IMR-90 (cell line): ENCODE measurements around the gene MED26. TPM values are rescaled to one million over a fixed set of nuclear protein-coding genes. Genes with fewer than 3 reads are reported as not detected.

Experiments used
- ATAC-seq: fragments of 200-7000 bp; cut with Tn5 transposase; 2 replicates; pipeline ENCODE4 v1.9.1; 2020; ENCODE audit warnings: low read depth, mild to moderate bottlenecking, moderate library complexity
- BruUV-seq: library from RNA; stranded (reverse); fragments of 400-500 nt; replicated peaks from 2 replicates; lab custom pipeline; 2021; lab: Mats Ljungman, UMichigan
- CTCF ChIA-PET: fragments of 300-600 bp; formaldehyde crosslinking; extraction: SDS; loops from one replicate; lab custom pipeline; 2021; ENCODE audit warnings: antibody characterized with exemption; lab: Yijun Ruan, JAX
- POLR2A ChIA-PET: fragments of 300-600 bp; sonication (Branson Sonifier 250); formaldehyde crosslinking; loops from one replicate; lab custom pipeline; 2022; ENCODE audit warnings: antibody characterized with exemption; ENCODE audit not compliant: unreplicated experiment; lab: Charles Lee
- DNase-seq: peaks from one replicate; pipeline ENCODE4 v3.0.0; 2013
- H2AFZ ChIP-seq: replicated peaks from 2 replicates; pipeline ENCODE3; 2013; ENCODE audit warnings: low read length, mild to moderate bottlenecking; ENCODE audit not compliant: poor library complexity
- H2AK5ac ChIP-seq: 2 replicates; pipeline ENCODE4 v1.6.1; 2013; ENCODE audit warnings: low read depth, low read length, inconsistent platforms
- H2AK9ac ChIP-seq: replicated peaks from 2 replicates; pipeline ENCODE3; 2013; ENCODE audit warnings: mild to moderate bottlenecking, low read depth, low read length, moderate library complexity; ENCODE audit not compliant: poor library complexity
- H2BK120ac ChIP-seq: 2 replicates; pipeline ENCODE4 v1.6.1; 2013; ENCODE audit warnings: low read depth, low read length, inconsistent platforms
- H2BK15ac ChIP-seq: 3 replicates; pipeline ENCODE4 v1.6.1; 2013; ENCODE audit warnings: low read depth, low read length, inconsistent platforms
- H2BK20ac ChIP-seq: 2 replicates; pipeline ENCODE4 v1.6.1; 2013; ENCODE audit warnings: low read depth, mild to moderate bottlenecking, inconsistent platforms, low read length, moderate library complexity
- H2BK5ac ChIP-seq: 2 replicates; pipeline ENCODE4 v1.6.1; 2013; ENCODE audit warnings: mild to moderate bottlenecking, low read depth, low read length, inconsistent platforms; ENCODE audit not compliant: poor library complexity, severe bottlenecking
- H3K14ac ChIP-seq: replicated peaks from 2 replicates; pipeline ENCODE4 v1.6.1; 2013; ENCODE audit warnings: low read depth, low read length, inconsistent platforms
- H3K18ac ChIP-seq: 2 replicates; pipeline ENCODE4 v1.6.1; 2013; ENCODE audit warnings: low read depth, low read length, control low read depth
- H3K23ac ChIP-seq: 2 replicates; pipeline ENCODE4 v1.6.1; 2013; ENCODE audit warnings: low read depth, low read length, inconsistent platforms
- H3K27ac ChIP-seq: 2 replicates; pipeline ENCODE4 v1.5.1; 2013; ENCODE audit warnings: mild to moderate bottlenecking, control low read depth, low read length; ENCODE audit not compliant: insufficient read depth
- H3K27me3 ChIP-seq: 2 replicates; pipeline ENCODE4 v1.6.1; 2013; ENCODE audit warnings: low read length; ENCODE audit not compliant: control insufficient read depth, insufficient read depth
- H3K36me3 ChIP-seq: 2 replicates; pipeline ENCODE4 v1.6.1; 2013; ENCODE audit warnings: low read length, mixed read lengths; ENCODE audit not compliant: control insufficient read depth, insufficient read depth
- H3K4ac ChIP-seq: 2 replicates; pipeline ENCODE4 v1.6.1; 2013; ENCODE audit warnings: low read depth, low read length, inconsistent platforms
- H3K4me1 ChIP-seq: 2 replicates; pipeline ENCODE4 v1.6.1; 2013; ENCODE audit warnings: low read length, mixed read lengths; ENCODE audit not compliant: control insufficient read depth, insufficient read depth
- H3K4me2 ChIP-seq: 2 replicates; pipeline ENCODE4 v1.6.1; 2013; ENCODE audit warnings: low read depth, mild to moderate bottlenecking, control low read depth, low read length, moderate library complexity
- H3K4me3 ChIP-seq: 2 replicates; pipeline ENCODE4 v1.5.1; 2013; ENCODE audit warnings: low read depth, mild to moderate bottlenecking, control low read depth, low read length, moderate library complexity; ENCODE audit not compliant: insufficient read depth
- H3K56ac ChIP-seq: 2 replicates; pipeline ENCODE4 v1.6.1; 2013; ENCODE audit warnings: low read length, inconsistent platforms; ENCODE audit not compliant: insufficient read depth; ENCODE audit errors: extremely low read depth
- H3K79me1 ChIP-seq, 2 experiments: 2 replicates each; pipeline ENCODE4 v1.6.1; 2013; ENCODE audit warnings: low read length in 2 of 2, inconsistent platforms in 1 of 2, low read depth in 1 of 2
- H3K9ac ChIP-seq: 2 replicates; pipeline ENCODE4 v1.6.1; 2013; ENCODE audit warnings: low read depth, low read length, control low read depth
- H3K9me1 ChIP-seq: 2 replicates; pipeline ENCODE4 v1.6.1; 2013; ENCODE audit warnings: low read length, inconsistent platforms; ENCODE audit not compliant: insufficient read depth
- H3K9me3 ChIP-seq: 2 replicates; pipeline ENCODE4 v1.6.1; 2013; ENCODE audit warnings: low read length; ENCODE audit not compliant: control insufficient read depth, insufficient read depth
- H4K20me1 ChIP-seq: 2 replicates; pipeline ENCODE4 v1.6.1; 2013; ENCODE audit warnings: low read length, inconsistent platforms; ENCODE audit not compliant: insufficient read depth
- H4K5ac ChIP-seq: 2 replicates; pipeline ENCODE4 v1.6.1; 2013; ENCODE audit warnings: mild to moderate bottlenecking, low read depth, low read length, control low read depth
- H4K8ac ChIP-seq, 2 experiments: 2 replicates each; pipeline ENCODE4 v1.6.1; 2013; ENCODE audit warnings: low read depth in 2 of 2, low read length in 2 of 2, control low read depth in 1 of 2, inconsistent platforms in 1 of 2
- H4K91ac ChIP-seq: 2 replicates; pipeline ENCODE4 v1.6.1; 2013; ENCODE audit warnings: low read depth, low read length, inconsistent platforms; ENCODE audit not compliant: insufficient read depth
- CHD1 ChIP-seq: IDR thresholded peaks from 2 replicates; pipeline ENCODE4 v1.6.1; 2012; ENCODE audit warnings: low read depth, low read length, improper control_type of control experiment
- FOS ChIP-seq: fragments of 150-350 bp; IDR thresholded peaks from 2 replicates; pipeline ENCODE4 v1.6.1; 2016; ENCODE audit warnings: low read depth, low read length
- MAFK ChIP-seq: IDR thresholded peaks from 2 replicates; pipeline ENCODE4 v1.6.1; 2012; ENCODE audit warnings: low read depth, low read length, improper control_type of control experiment
- MAZ ChIP-seq: IDR thresholded peaks from 2 replicates; pipeline ENCODE4 v1.6.1; 2012; ENCODE audit warnings: low read depth, mild to moderate bottlenecking, low read length, improper control_type of control experiment, moderate library complexity, borderline replicate concordance
- MXI1 ChIP-seq: IDR thresholded peaks from 2 replicates; pipeline ENCODE4 v1.6.1; 2012; ENCODE audit warnings: low read depth, mild to moderate bottlenecking, low read length, moderate library complexity, borderline replicate concordance
- NFE2L2 ChIP-seq: fragments of 150-350 bp; IDR thresholded peaks from 2 replicates; pipeline ENCODE4 v1.6.1; 2016; ENCODE audit warnings: low read depth, mild to moderate bottlenecking, low read length
- POLR2A ChIP-seq: IDR thresholded peaks from 2 replicates; pipeline ENCODE4 v1.6.1; 2012; ENCODE audit warnings: mild to moderate bottlenecking, low read depth, low read length
- RAD21 ChIP-seq: IDR thresholded peaks from 2 replicates; pipeline ENCODE4 v1.6.1; 2012; ENCODE audit warnings: low read length, improper control_type of control experiment
- RFX5 ChIP-seq: IDR thresholded peaks from 2 replicates; pipeline ENCODE4 v1.8.0; 2012; ENCODE audit warnings: low read depth, mild to moderate bottlenecking, low read length, moderate library complexity
- SMC3 ChIP-seq: fragments of 150-350 bp; IDR thresholded peaks from 2 replicates; pipeline ENCODE4 v1.6.1; 2016; ENCODE audit warnings: low read depth, mild to moderate bottlenecking, antibody characterized with exemption, low read length, moderate library complexity
- WGBS, 2 experiments: methylation state at CpG; one replicate each; pipeline versions ENCODE4 v1.1.5 to v1.1.7; 2013; ENCODE audit warnings: missing lambda C conversion rate in 2 of 2; ENCODE audit not compliant: insufficient read length in 1 of 2; ENCODE audit errors: extremely low coverage in 2 of 2; 5-methylcytosine and 5-hydroxymethylcytosine counted together
- dilution Hi-C: fragments of 300-500 bp; cut with HindIII; formaldehyde crosslinking; loops from one replicate; pipeline ENCODE4 v1.14.3; 2018; ENCODE audit warnings: low sequenced_read_pairs; ENCODE audit not compliant: unreplicated experiment
- in situ Hi-C: fragments of 300-500 bp; cut with MboI; formaldehyde crosslinking; loops from 3 replicates; pipeline ENCODE4 v1.14.3; 2019; ENCODE audit warnings: low sequenced_read_pairs, inconsistent platforms, mixed read lengths
- intact Hi-C: fragments of 100-400 bp; cut with micrococcal nuclease; formaldehyde crosslinking; loops from 2 replicates; pipeline ENCODE4 v1.10.0; 2022
- polyA plus RNA-seq, 3 experiments: library from polyadenylated mRNA; depleted of rRNA; stranded (reverse); fragments of >200 nt; gene quantifications; 2 replicates each; pipeline ENCODE4 v1.2.3, GENCODE V29; 2012; ENCODE audit warnings: low replicate concordance in 1 of 3
- total RNA-seq: library from RNA; depleted of rRNA; stranded (reverse); fragments of >200 nt; gene quantifications from 2 replicates; pipeline ENCODE4 v1.2.3, GENCODE V29; 2012
- TF ChIP-seq, protein P1 (sequence below): conservative IDR thresholded peaks from 2 replicates; pipeline ENCODE4 v1.5.1; 2012; ENCODE audit warnings: mild to moderate bottlenecking, low read depth, low read length, improper control_type of control experiment
- TF ChIP-seq, protein P2 (sequence below): fragments of 150-350 bp; IDR thresholded peaks from 2 replicates; pipeline ENCODE4 v1.6.1; 2016; ENCODE audit warnings: low read depth, mild to moderate bottlenecking, low read length, moderate library complexity, borderline replicate concordance
- TF ChIP-seq, protein P3 (sequence below): fragments of 150-350 bp; IDR thresholded peaks from 2 replicates; pipeline ENCODE4 v1.6.1; 2017; ENCODE audit warnings: mild to moderate bottlenecking, antibody characterized with exemption, low read length, low read depth

The MED26 gene
- total and polyA plus RNA-seq, 2 of the 4 experiments (the other 2 are of a cell fraction) = 2.0 to 4.0 TPM

DNA sequence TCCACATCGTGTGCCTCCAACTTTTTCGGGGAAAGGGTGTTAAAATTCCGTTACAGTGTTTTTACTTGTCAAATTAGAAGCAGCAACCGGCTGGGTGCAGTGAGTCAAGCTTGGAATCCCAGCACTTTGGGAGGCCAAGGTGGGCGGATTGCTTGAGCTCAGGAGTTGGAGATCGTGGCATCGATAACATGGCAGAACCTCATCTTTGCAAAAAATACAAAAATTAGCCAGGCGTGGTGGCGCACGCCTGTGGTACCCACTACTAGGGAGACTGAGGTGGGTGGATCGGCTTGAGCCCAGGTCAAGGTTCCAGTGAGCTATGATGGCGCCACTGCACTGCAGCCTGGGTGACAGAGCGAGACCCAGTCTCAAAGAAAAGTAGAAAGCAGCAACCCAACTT is 54.7 kb downstream of the MED26 start:
- H4K5ac ChIP-seq = no peak overlapping the region
- H3K4ac ChIP-seq = no peak overlapping the region; the same call in none of the 2 replicates
- TF ChIP-seq, protein P1, sequence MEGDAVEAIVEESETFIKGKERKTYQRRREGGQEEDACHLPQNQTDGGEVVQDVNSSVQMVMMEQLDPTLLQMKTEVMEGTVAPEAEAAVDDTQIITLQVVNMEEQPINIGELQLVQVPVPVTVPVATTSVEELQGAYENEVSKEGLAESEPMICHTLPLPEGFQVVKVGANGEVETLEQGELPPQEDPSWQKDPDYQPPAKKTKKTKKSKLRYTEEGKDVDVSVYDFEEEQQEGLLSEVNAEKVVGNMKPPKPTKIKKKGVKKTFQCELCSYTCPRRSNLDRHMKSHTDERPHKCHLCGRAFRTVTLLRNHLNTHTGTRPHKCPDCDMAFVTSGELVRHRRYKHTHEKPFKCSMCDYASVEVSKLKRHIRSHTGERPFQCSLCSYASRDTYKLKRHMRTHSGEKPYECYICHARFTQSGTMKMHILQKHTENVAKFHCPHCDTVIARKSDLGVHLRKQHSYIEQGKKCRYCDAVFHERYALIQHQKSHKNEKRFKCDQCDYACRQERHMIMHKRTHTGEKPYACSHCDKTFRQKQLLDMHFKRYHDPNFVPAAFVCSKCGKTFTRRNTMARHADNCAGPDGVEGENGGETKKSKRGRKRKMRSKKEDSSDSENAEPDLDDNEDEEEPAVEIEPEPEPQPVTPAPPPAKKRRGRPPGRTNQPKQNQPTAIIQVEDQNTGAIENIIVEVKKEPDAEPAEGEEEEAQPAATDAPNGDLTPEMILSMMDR = no peak
- TF ChIP-seq MAFK (no peak), MAZ (no peak), MXI1 (no peak), POLR2A (no peak), RFX5 (no peak), SMC3 (no peak), FOS (no peak), NFE2L2 (no peak), CHD1 (no peak), RAD21 (no peak)
- TF ChIP-seq, protein P2, sequence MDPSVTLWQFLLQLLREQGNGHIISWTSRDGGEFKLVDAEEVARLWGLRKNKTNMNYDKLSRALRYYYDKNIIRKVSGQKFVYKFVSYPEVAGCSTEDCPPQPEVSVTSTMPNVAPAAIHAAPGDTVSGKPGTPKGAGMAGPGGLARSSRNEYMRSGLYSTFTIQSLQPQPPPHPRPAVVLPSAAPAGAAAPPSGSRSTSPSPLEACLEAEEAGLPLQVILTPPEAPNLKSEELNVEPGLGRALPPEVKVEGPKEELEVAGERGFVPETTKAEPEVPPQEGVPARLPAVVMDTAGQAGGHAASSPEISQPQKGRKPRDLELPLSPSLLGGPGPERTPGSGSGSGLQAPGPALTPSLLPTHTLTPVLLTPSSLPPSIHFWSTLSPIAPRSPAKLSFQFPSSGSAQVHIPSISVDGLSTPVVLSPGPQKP = no peak
- TF ChIP-seq, protein P3, sequence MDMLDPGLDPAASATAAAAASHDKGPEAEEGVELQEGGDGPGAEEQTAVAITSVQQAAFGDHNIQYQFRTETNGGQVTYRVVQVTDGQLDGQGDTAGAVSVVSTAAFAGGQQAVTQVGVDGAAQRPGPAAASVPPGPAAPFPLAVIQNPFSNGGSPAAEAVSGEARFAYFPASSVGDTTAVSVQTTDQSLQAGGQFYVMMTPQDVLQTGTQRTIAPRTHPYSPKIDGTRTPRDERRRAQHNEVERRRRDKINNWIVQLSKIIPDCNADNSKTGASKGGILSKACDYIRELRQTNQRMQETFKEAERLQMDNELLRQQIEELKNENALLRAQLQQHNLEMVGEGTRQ = no peak
- peaks cover 33% of the 10 kb centered on the region for H3K36me3 ChIP-seq
- CTCF ChIA-PET = no interaction called here
- H2AFZ ChIP-seq = no peak overlapping the region
- no peak overlapping the region; the same call in 1 of the 2 replicates for H3K23ac ChIP-seq
- ATAC-seq (no peak), DNase-seq (no peak)
- H3K14ac ChIP-seq = 0 out of 2 replicates have a peak overlapping the region, but pooled peaks have one; percentile 80
- H4K8ac ChIP-seq = peak overlapping the region; percentile 70 to 94; a peak in 3 of 4 replicates
- H2AK5ac ChIP-seq = 0 out of 2 replicates have a peak overlapping the region, but pooled peaks have one; percentile 5
- peak overlapping the region; percentile 100 for H2AK9ac ChIP-seq
- H4K20me1 ChIP-seq = peaks cover 46% of the 10 kb centered on the region
- H3K4me3 ChIP-seq = peak overlapping the region; percentile 59
- dilution Hi-C loops (no loop called here), intact Hi-C loops (loop anchor here (5.0 kb wide), 1 partner anchor 54 kb away; the partner anchor contains the start of gene MED26), in situ Hi-C loops (no loop called here)
- no peak overlapping the region for H2BK20ac ChIP-seq
- peaks cover 26% of the 10 kb centered on the region for H3K9me1 ChIP-seq
- BruUV-seq = no TSS peak
- H2BK15ac ChIP-seq = no peak overlapping the region
- no peak overlapping the region for H3K27ac ChIP-seq
- peaks cover 13% of the 10 kb centered on the region for H3K4me1 ChIP-seq
- no peaks in the 10 kb centered on the region for H3K27me3 ChIP-seq
- H3K56ac ChIP-seq = peak overlapping the region; percentile 51; the same call in 1 of the 2 replicates
- H3K9ac ChIP-seq = peak overlapping the region; percentile 65; the same call in 1 of the 2 replicates
- H3K79me1 ChIP-seq = peaks cover 35 to 86% of the 10 kb centered on the region in 2 experiments
- H3K9me3 ChIP-seq = no peaks in the 10 kb centered on the region
- H3K18ac ChIP-seq = no peak overlapping the region
- H2BK5ac ChIP-seq = no peak overlapping the region
- H4K91ac ChIP-seq = no peak overlapping the region
- 70% methylated on average over 8 of the region's 13 CpGs; no CpG with 5 or more reads in 1 of the 2 experiments for WGBS, 2 experiments
- POLR2A ChIA-PET = no interaction called here
- H3K4me2 ChIP-seq = peak overlapping the region; percentile 90
- H2BK120ac ChIP-seq = no peak overlapping the region
